OCI-LY7 (cell line): ENCODE results near the gene NMRAL1. TPM values are rescaled to one million over a fixed set of nuclear protein-coding genes. Genes with fewer than 3 reads are reported as not detected.

Experiments
- BruUV-seq: library from RNA; stranded (reverse); fragments of 400-500 nt; replicated peaks from 2 replicates; lab custom pipeline; 2021; lab: Mats Ljungman, UMichigan
- CTCF ChIA-PET: fragments of 300-600 bp; sonication (Branson Sonifier 250); formaldehyde crosslinking; loops from one replicate; lab custom pipeline; 2022; ENCODE audit warnings: antibody characterized with exemption; ENCODE audit not compliant: unreplicated experiment; lab: Charles Lee
- POLR2A ChIA-PET: fragments of 300-600 bp; sonication (Branson Sonifier 250); formaldehyde crosslinking; loops from one replicate; lab custom pipeline; 2022; ENCODE audit warnings: antibody characterized with exemption; lab: Charles Lee
- DNase-seq: peaks from one replicate; pipeline ENCODE4 v3.0.0-alpha.2; 2015; ENCODE audit warnings: low spot score
- H2AFZ ChIP-seq: fragments of 200-600 bp; sonication (generic), shearing (Covaris generic); 2 replicates; pipeline ENCODE4 v1.6.1; 2014; ENCODE audit warnings: mild to moderate bottlenecking, antibody characterized with exemption, low read length, moderate library complexity
- H3K27ac ChIP-seq: fragments of 200-600 bp; sonication (generic); 2 replicates; pipeline ENCODE4 v1.5.1; 2014; ENCODE audit warnings: mixed run types, low read depth, mild to moderate bottlenecking, moderate library complexity, low read length, inconsistent platforms; ENCODE audit not compliant: poor library complexity, severe bottlenecking
- H3K36me3 ChIP-seq: fragments of 200-600 bp; sonication (generic); 2 replicates; pipeline ENCODE4 v1.6.1; 2014; ENCODE audit warnings: mild to moderate bottlenecking, antibody characterized with exemption, low read length, moderate library complexity, mixed read lengths; ENCODE audit not compliant: insufficient read depth
- H3K4me1 ChIP-seq: fragments of 200-600 bp; sonication (generic); 2 replicates; pipeline ENCODE4 v1.5.1; 2014; ENCODE audit warnings: mild to moderate bottlenecking, low read length; ENCODE audit not compliant: insufficient read depth, poor library complexity, severe bottlenecking
- H3K4me2 ChIP-seq: fragments of 200-600 bp; sonication (generic); 2 replicates; pipeline ENCODE4 v1.6.1; 2014; ENCODE audit warnings: mild to moderate bottlenecking, low read length
- H3K4me3 ChIP-seq: fragments of 200-600 bp; sonication (generic); 2 replicates; pipeline ENCODE4 v1.5.1; 2014; ENCODE audit warnings: mild to moderate bottlenecking, low read depth, low read length; ENCODE audit not compliant: poor library complexity, severe bottlenecking
- H3K79me2 ChIP-seq: fragments of 200-600 bp; sonication (generic); 2 replicates; pipeline ENCODE4 v1.6.1; 2016; ENCODE audit warnings: low read depth, mild to moderate bottlenecking, low read length, moderate library complexity, mixed read lengths; ENCODE audit not compliant: insufficient read depth
- H3K9me2 ChIP-seq: fragments of 200-600 bp; sonication (generic); 2 replicates; pipeline ENCODE4 v1.6.1; 2016; ENCODE audit warnings: mild to moderate bottlenecking, low read length, mixed read lengths; ENCODE audit not compliant: insufficient read depth
- H3K9me3 ChIP-seq: fragments of 200-600 bp; sonication (generic); 2 replicates; pipeline ENCODE4 v1.6.1; 2014; ENCODE audit warnings: mild to moderate bottlenecking, mixed run types, low read length, mixed read lengths
- H4K20me1 ChIP-seq: fragments of 200-600 bp; sonication (generic); 2 replicates; pipeline ENCODE4 v1.6.1; 2014; ENCODE audit warnings: mild to moderate bottlenecking, antibody characterized with exemption, low read length, moderate library complexity, mixed read lengths; ENCODE audit not compliant: insufficient read depth
- EZH2phosphoT487 ChIP-seq: fragments of 200-600 bp; sonication (generic); IDR thresholded peaks from 2 replicates; pipeline ENCODE4 v1.6.1; 2018; ENCODE audit warnings: low read depth, borderline replicate concordance, mild to moderate bottlenecking, mixed run types, antibody characterized with exemption, low read length, moderate library complexity, mixed read lengths
- intact Hi-C: fragments of 100-400 bp; cut with micrococcal nuclease; formaldehyde crosslinking; loops from one replicate; pipeline ENCODE4 v1.10.0; 2022; ENCODE audit not compliant: unreplicated experiment
- total RNA-seq, 2 experiments: library from RNA; depleted of rRNA in 1 of 2; stranded (reverse); fragments of >200 nt in 1 of 2; shearing (Covaris generic) in 1 of 2; gene quantifications; 2 replicates each; pipeline ENCODE4 v1.2.3, GENCODE V29; 2014 to 2022
- TF ChIP-seq, protein P1 (sequence below): fragments of 200-600 bp; sonication (generic); conservative IDR thresholded peaks from 2 replicates; pipeline ENCODE4 v1.5.1; 2014; ENCODE audit warnings: mild to moderate bottlenecking, antibody characterized with exemption, low read length, moderate library complexity, mixed read lengths

NMRAL1 gene
- total RNA-seq, 2 experiments from 2014 or later, result 92.8 to 139 TPM

DNA sequence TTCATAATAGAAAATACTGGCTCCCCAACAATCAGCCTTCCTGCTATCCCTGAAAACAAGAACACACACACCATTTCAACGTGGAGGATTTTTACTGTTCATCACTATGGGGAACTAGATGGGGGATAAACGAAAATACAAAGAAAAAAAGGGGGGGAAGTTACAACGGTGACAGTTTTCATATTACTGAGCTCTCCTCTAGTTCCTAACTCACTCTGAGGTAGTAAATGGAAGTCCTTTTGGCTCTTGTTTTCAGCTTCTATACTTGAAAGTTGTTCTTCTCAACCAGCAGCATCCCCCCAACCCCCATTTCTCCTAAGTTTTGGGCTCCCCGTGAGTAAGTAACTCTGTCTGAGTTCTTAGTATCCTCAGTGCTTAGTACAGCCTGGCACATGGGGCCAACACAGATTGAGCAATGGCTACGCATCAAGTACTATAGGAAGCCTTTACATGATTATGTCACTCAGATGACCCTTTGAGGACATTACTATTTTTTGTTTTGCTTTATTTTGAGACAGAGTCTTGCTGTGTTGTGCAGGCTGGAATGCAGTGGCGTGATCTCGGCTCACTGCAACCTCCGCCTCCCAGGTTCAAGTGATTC, 53.8 kb downstream of the NMRAL1 start:
- Histone ChIP-seq H3K36me3 (no peaks in the 10 kb centered on the region), H2AFZ (no peak overlapping the region), H4K20me1 (peaks cover under 1% of the 10 kb centered on the region; the same call in 1 of the 2 replicates), H3K9me3 (no peaks in the 10 kb centered on the region), H3K4me2 (no peak overlapping the region), H3K27ac (no peak overlapping the region), H3K4me1 (peaks cover 14% of the 10 kb centered on the region), H3K4me3 (no peak overlapping the region), H3K9me2 (no peaks in the 10 kb centered on the region), H3K79me2 (peaks cover 9% of the 10 kb centered on the region)
- POLR2A ChIA-PET, result interaction anchor here (0.8 kb wide), 1 partner anchor 56 kb away, joined by 5 read pairs; no protein-coding TSS in a partner anchor
- no peak for TF ChIP-seq EZH2phosphoT487
- TF ChIP-seq, protein P1, sequence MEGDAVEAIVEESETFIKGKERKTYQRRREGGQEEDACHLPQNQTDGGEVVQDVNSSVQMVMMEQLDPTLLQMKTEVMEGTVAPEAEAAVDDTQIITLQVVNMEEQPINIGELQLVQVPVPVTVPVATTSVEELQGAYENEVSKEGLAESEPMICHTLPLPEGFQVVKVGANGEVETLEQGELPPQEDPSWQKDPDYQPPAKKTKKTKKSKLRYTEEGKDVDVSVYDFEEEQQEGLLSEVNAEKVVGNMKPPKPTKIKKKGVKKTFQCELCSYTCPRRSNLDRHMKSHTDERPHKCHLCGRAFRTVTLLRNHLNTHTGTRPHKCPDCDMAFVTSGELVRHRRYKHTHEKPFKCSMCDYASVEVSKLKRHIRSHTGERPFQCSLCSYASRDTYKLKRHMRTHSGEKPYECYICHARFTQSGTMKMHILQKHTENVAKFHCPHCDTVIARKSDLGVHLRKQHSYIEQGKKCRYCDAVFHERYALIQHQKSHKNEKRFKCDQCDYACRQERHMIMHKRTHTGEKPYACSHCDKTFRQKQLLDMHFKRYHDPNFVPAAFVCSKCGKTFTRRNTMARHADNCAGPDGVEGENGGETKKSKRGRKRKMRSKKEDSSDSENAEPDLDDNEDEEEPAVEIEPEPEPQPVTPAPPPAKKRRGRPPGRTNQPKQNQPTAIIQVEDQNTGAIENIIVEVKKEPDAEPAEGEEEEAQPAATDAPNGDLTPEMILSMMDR, result no peak
- CTCF ChIA-PET, result no interaction called here
- intact Hi-C loops, result loop anchor here (10.0 kb wide), 1 partner anchor 424 kb away; the partner anchor contains the start of genes GLYR1 and UBN1
- DNase-seq, result no peak
- no TSS peak for BruUV-seq

DNA sequence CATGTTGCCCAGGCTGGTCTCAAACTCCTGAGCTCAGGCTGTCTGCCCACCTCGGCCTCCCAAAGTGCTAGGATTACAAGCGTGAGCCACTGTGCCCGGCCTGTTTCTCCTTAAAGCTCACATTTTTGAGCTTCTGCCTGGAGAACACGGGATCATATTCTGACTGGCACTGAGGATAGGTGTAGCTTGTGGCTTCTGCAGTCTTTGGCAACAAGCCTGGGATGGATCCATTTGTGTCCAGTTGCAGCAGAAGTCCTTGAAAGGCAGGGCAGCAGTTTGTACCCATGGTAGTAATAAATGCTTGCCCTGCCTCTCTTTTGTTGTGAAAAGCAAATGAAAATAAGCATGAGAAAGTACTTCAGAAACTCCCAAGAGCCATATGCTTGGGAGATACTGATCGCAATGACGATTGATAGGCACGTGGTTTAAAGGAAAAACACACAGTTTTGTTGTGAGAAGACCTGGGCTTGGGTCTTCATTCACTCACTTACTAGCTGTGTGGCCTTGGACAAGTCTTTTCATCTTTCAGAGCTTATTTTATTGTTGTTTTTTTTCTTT, 54.9 kb downstream of the NMRAL1 start:
- POLR2A ChIA-PET, result interaction anchor here (0.8 kb wide), 1 partner anchor 58 kb away, joined by 5 read pairs; no protein-coding TSS in a partner anchor
- no peak overlapping the region for H3K4me3 ChIP-seq
- no peak overlapping the region for H2AFZ ChIP-seq
- H4K20me1 ChIP-seq, result peaks cover 8% of the 10 kb centered on the region
- no peak overlapping the region for H3K4me2 ChIP-seq
- no peaks in the 10 kb centered on the region for H3K36me3 ChIP-seq
- H3K9me3 ChIP-seq, result no peaks in the 10 kb centered on the region
- no peak for DNase-seq
- H3K4me1 ChIP-seq, result peaks cover 22% of the 10 kb centered on the region
- TF ChIP-seq EZH2phosphoT487, result no peak
- TF ChIP-seq, protein P1, result no peak
- CTCF ChIA-PET, result interaction anchor here (0.6 kb wide), 2 partner anchors 147 to 538 kb away, joined by 4 read pairs; partner anchors contain the start of gene TFAP4
- no peak overlapping the region for H3K27ac ChIP-seq
- peaks cover 17% of the 10 kb centered on the region for H3K79me2 ChIP-seq
- no TSS peak for BruUV-seq
- intact Hi-C loops, result loop anchor here (5.0 to 10.0 kb wide), 2 partner anchors 112 to 195 kb away; partner anchors contain the start of gene UBALD1
- no peaks in the 10 kb centered on the region for H3K9me2 ChIP-seq
